Lung (tissue), 12 donors: ENCODE results near the gene FGFR1OP2. TPM values are rescaled to one million over a fixed set of nuclear protein-coding genes. Genes with fewer than 3 reads are reported as not detected.
A peak's percentile ranks its signal among the peaks of the same experiment; 100 is the strongest.

Source experiments
- ATAC-seq: fragments of 200-7000 bp; cut with Tn5 transposase; one replicate; pipeline ENCODE4 v1.9.1; 2020; ENCODE audit warnings: moderate number of reproducible peaks; ENCODE audit not compliant: insufficient read depth, low FRiP score
- DNase-seq, 3 donors: peaks; one replicate each; pipeline ENCODE4 v3.0.0-alpha.2; 2013 to 2017
- H3K27ac ChIP-seq, 2 donors: one replicate each; pipeline ENCODE4 v1.5.1; 2013; ENCODE audit warnings: mild to moderate bottlenecking in 2 of 2, moderate library complexity in 2 of 2, control low read depth in 1 of 2, inconsistent platforms in 1 of 2, low read depth in 1 of 2, low read length in 1 of 2
- H3K27me3 ChIP-seq, 3 donors: one replicate each; pipeline ENCODE4 v1.5.1; 2013; ENCODE audit warnings: low read length in 2 of 3; ENCODE audit not compliant: control insufficient read depth in 3 of 3, insufficient read depth in 3 of 3
- H3K36me3 ChIP-seq, 4 donors: one replicate each; pipeline ENCODE4 v1.5.1; 2013; ENCODE audit warnings: low read length in 4 of 4, mild to moderate bottlenecking in 1 of 4, moderate library complexity in 1 of 4; ENCODE audit not compliant: control insufficient read depth in 4 of 4, insufficient read depth in 4 of 4
- H3K4me1 ChIP-seq, 5 donors: one replicate each; pipeline ENCODE4 v1.5.1; 2013; ENCODE audit warnings: low read length in 5 of 5, mild to moderate bottlenecking in 2 of 5, moderate library complexity in 1 of 5; ENCODE audit not compliant: control insufficient read depth in 5 of 5, insufficient read depth in 5 of 5
- H3K4me3 ChIP-seq: one replicate; pipeline ENCODE4 v1.5.1; 2013; ENCODE audit warnings: mild to moderate bottlenecking, control low read depth, moderate library complexity
- H3K9ac ChIP-seq, 2 donors: one replicate each; pipeline ENCODE4 v1.5.1; 2013; ENCODE audit warnings: low read length in 2 of 2, control low read depth in 1 of 2; ENCODE audit not compliant: insufficient read depth in 1 of 2
- H3K9me3 ChIP-seq, 4 donors: one replicate each; pipeline ENCODE4 v1.5.1; 2013; ENCODE audit warnings: low read length in 3 of 4, mild to moderate bottlenecking in 1 of 4, moderate library complexity in 1 of 4; ENCODE audit not compliant: control insufficient read depth in 4 of 4, insufficient read depth in 3 of 4
- WGBS, 2 donors: extraction: QIAGEN DNeasy Blood & Tissue Kit; methylation state at CpG; one replicate each; pipeline ENCODE4 v1.1.7; 2013; 5-methylcytosine and 5-hydroxymethylcytosine counted together
- polyA plus RNA-seq, 2 donors: library from polyadenylated mRNA; stranded (reverse); fragments of 200-250 nt; gene quantifications; one replicate each; pipeline ENCODE4 v1.2.1, GENCODE V29; 2013
- total RNA-seq, 2 donors: library from RNA; depleted of rRNA in 1 of 2; stranded (reverse); fragments of >200 nt in 1 of 2; gene quantifications; one replicate each; pipeline ENCODE4 v1.2.1, GENCODE V29; 2014 to 2021
- TF ChIP-seq, protein P1 (sequence below): IDR thresholded peaks from 2 replicates; pipeline ENCODE4 v1.5.1; 2012; ENCODE audit warnings: mild to moderate bottlenecking; ENCODE audit errors: control extremely low read depth, extremely low read depth
- donor health status: control.
- donor health status: control.
- donor health status: Bipolar disorder and iron deficiency.
- donor health status: healthy.
- donor health status: DM: yes; HTN: yes; CAD: no.

The FGFR1OP2 gene
- total and polyA plus RNA-seq, 4 donors = 32.8 to 110 (median 39.2) TPM

DNA sequence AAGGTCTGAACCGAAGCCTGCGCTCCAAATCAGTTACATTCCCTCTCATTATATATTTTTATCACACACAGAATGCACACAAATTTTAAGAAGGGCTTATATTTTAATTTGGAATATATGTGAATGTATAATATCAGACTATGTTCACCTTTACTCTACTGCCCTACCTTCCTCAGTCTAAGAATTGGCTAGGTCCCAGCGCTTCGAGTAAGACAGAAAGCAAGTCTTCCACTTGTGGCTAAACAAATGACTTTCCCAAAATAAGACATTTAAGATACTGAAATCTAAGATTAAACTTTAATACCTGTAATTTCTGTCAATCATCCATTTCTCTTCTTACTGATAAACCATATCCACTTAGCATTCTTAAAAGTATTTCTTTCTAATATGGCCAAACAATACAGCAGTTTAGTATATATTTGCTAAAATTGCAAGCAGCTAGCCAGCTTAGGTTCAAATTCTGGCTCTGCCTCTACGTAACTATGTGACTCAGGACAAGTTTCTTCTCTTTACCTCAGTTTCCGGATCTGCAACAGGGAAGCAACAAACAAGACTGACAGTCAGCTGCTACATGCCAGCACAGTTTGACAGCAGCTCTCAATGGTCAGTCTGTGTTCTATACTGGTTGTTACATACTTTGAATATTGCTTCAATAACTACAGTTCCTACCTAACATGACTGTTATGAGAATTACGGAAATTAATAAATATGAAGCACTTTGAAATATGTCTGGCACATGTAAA is 2.5 kb upstream of the FGFR1OP2 start:
- Histone ChIP-seq H3K36me3 (peaks cover 0 to 8% (median 6%) of the 10 kb centered on the region in 4 donors), H3K4me3 (no peak overlapping the region), H3K27me3 (no peaks in the 10 kb centered on the region), H3K9me3 (no peaks in the 10 kb centered on the region), H3K9ac (peak overlapping the region in 1 of 2 donors; percentile 34), H3K27ac (no peak overlapping the region), H3K4me1 (peaks cover 0 to 39% (median 4%) of the 10 kb centered on the region in 5 donors)
- DNase-seq = no peak
- no peak for ATAC-seq
- 65 to 73% methylated on average over 7 of the region's 7 CpGs for WGBS, 2 donors
- TF ChIP-seq, protein P1, sequence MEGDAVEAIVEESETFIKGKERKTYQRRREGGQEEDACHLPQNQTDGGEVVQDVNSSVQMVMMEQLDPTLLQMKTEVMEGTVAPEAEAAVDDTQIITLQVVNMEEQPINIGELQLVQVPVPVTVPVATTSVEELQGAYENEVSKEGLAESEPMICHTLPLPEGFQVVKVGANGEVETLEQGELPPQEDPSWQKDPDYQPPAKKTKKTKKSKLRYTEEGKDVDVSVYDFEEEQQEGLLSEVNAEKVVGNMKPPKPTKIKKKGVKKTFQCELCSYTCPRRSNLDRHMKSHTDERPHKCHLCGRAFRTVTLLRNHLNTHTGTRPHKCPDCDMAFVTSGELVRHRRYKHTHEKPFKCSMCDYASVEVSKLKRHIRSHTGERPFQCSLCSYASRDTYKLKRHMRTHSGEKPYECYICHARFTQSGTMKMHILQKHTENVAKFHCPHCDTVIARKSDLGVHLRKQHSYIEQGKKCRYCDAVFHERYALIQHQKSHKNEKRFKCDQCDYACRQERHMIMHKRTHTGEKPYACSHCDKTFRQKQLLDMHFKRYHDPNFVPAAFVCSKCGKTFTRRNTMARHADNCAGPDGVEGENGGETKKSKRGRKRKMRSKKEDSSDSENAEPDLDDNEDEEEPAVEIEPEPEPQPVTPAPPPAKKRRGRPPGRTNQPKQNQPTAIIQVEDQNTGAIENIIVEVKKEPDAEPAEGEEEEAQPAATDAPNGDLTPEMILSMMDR = no peak

DNA sequence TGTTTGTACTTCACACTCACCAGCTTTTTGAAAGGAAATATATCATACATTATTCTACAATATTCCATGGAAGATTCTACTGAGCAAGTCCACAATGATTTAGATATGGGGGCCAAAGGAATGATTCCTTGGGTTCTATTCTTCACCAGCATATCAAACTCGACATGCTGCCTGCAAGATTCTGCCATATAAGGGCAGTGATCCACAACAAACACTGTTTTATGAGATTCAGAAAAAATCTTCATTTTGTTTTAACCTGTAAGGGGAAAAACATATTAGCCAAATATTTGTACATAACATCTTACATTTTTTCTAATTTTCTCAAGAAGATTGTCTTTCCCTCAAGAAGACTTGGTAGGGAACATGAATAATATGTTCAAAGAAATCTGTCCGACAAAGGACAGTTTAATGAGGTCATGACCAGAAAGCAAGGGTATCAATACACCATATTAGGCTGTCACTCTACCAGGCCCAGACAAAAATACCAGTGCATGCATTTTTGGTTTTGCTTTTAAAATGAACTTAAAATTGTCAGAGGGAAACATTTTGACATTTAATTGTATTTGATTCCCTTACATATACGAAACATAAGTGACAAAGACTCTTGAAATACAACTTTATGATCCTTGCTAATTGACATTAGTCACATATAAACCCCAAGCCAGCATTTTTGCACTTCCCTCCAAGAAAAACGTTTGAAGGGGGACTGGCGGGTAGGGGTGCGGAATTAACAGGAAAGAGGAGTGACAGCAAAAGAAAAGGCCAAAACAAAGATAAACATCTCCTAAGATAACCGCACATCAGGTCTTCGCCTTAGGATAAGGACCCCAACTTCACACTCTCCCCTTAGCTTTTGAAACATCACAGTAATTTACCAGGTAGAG is 1.5 kb upstream of the FGFR1OP2 start:
- 13 to 18% methylated on average over 8 of the region's 8 CpGs for WGBS, 2 donors
- H3K27me3 ChIP-seq = no peaks in the 10 kb centered on the region
- TF ChIP-seq, protein P1 = no peak
- no peaks in the 10 kb centered on the region for H3K9me3 ChIP-seq
- peak overlapping the region in 1 of 2 donors; percentile 80 for H3K27ac ChIP-seq
- DNase-seq (peak in 2 of 3 donors; percentile 11 to 15), ATAC-seq (no peak)
- peak overlapping the region; percentile 83 to 87 for H3K9ac ChIP-seq
- no peak overlapping the region for H3K4me3 ChIP-seq
- H3K36me3 ChIP-seq = peaks cover 0 to 8% (median 6%) of the 10 kb centered on the region in 4 donors
- peaks cover 0 to 39% (median 4%) of the 10 kb centered on the region in 5 donors for H3K4me1 ChIP-seq

DNA sequence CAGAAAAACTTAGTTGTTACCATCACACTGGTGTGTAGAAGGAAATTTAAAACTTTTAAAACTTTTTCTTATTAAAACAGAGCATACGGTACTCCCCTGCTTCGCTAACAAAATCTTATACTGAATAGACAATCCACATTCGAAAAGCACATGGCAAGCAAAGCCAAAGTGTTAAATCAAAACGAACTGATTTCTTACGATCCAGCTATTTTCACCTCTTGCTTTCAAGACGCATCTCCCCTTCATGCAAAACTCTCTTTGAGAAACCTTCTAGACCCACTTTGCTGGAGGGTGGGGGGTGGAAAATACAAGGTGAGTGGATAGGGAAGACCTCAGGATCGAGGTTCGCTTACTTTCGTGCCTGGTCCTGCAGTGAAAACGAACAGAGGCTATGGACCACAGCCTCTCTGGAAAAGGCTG is 817 bp upstream of the FGFR1OP2 start:
- no peak for ATAC-seq
- no peak for DNase-seq
- WGBS, 2 donors = 0% methylated on average over 10 of the region's 10 CpGs
- Histone ChIP-seq H3K36me3 (peaks cover 0 to 4% (median 3%) of the 10 kb centered on the region in 4 donors), H3K9me3 (no peaks in the 10 kb centered on the region), H3K27ac (peak overlapping the region; percentile 80 to 98), H3K4me1 (peaks cover 0 to 39% (median 4%) of the 10 kb centered on the region in 5 donors), H3K4me3 (peak overlapping the region; percentile 83), H3K27me3 (no peaks in the 10 kb centered on the region), H3K9ac (peak overlapping the region; percentile 83 to 87)
- TF ChIP-seq, protein P1 = no peak
